Measurements from ENCODE around the gene RUNX2.

GRCh38 chr6:45480752-45481415, 152.8 kb downstream of the RUNX2 start:
- TF ChIP-seq CTCF (conservative IDR thresholded peaks at IDR 0.05) (no peak), ZFX (IDR thresholded peaks at IDR 0.05) (no peak)

Measured in C4-2B (cell line).